ENCODE results near the gene PRKAR2A.

PRKAR2A gene

GRCh38 chr3:48697952-48698351, 149.7 kb downstream of the PRKAR2A start:
- no peak for DNase-seq (ENCODE audit: low read depth in 1 of 2, low spot score in 1 of 2)
- Histone ChIP-seq H3K27me3 (ENCODE audit: insufficient read depth, poor library complexity, severe bottlenecking) (no peaks in the 10 kb centered on the region), H3K4me3 (replicated peaks; ENCODE audit: insufficient read depth, low read length) (no peak overlapping the region), H3K27ac (replicated peaks) (no peak overlapping the region)
- TF ChIP-seq SPI1 (IDR thresholded peaks at IDR 0.05; ENCODE audit: borderline replicate concordance, low read depth) (no peak), REST (IDR thresholded peaks at IDR 0.05; ENCODE audit: insufficient replicate concordance, low read depth) (no peak), GABPA (IDR thresholded peaks at IDR 0.05; ENCODE audit: low read depth) (no peak), POLR2AphosphoS5 (IDR thresholded peaks at IDR 0.05; ENCODE audit: low read depth) (no peak), CTCF (IDR thresholded peaks at IDR 0.05; ENCODE audit: insufficient read depth, low read length) (no peak)

GRCh38 chr3:48696601-48697000, 151.1 kb downstream of the PRKAR2A start:
- Histone ChIP-seq H3K27ac (replicated peaks) (no peak overlapping the region), H3K27me3 (ENCODE audit: insufficient read depth, poor library complexity, severe bottlenecking) (no peaks in the 10 kb centered on the region), H3K4me3 (replicated peaks; ENCODE audit: insufficient read depth, low read length) (no peak overlapping the region)
- TF ChIP-seq POLR2AphosphoS5 (IDR thresholded peaks at IDR 0.05; ENCODE audit: low read depth) (no peak), REST (IDR thresholded peaks at IDR 0.05; ENCODE audit: insufficient replicate concordance, low read depth) (no peak), CTCF (IDR thresholded peaks at IDR 0.05; ENCODE audit: insufficient read depth, low read length) (no peak), GABPA (IDR thresholded peaks at IDR 0.05; ENCODE audit: low read depth) (no peak), SPI1 (IDR thresholded peaks at IDR 0.05; ENCODE audit: borderline replicate concordance, low read depth) (no peak)
- no peak for DNase-seq (ENCODE audit: low read depth in 1 of 2, low spot score in 1 of 2)
